Kidney glomerular epithelial cell (primary cell): Measurements from ENCODE around the gene TTLL7.

Experiments
- DNase-seq: peaks from one replicate; lab custom pipeline; 2025; lab: John Stamatoyannopoulos, UW

TTLL7 gene

GRCh38 chr1:83998498-83999315 is at the start of gene TTLL7:
TSS of gene TTLL7 (minus strand) at chr1:83999132. CDS start at chr1:83952211, 46,921 bp downstream.
- DNase-seq: peak; percentile 64

DNA sequence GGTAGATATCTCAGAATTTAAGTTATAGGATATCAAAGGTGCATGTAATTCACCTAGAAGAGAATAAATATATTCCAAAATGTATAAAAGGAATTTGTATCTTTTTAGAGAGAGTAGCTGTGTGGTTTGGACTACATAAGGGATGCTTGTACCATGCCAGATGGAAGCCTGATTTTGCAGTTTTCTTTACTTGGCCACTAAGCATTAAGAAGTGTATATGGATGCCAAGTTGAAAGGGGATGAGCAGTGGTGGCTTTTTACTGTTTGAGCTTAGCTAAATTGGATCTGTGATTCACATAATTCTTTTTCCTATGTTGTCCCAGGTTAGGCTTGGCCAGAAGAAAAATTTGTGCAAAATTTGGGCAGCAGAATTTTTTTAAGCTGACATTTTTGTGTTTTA is 43.5 kb upstream of the TTLL7 start:
- no peak for DNase-seq

GRCh38 chr1:84037758-84038611 is 39.1 kb upstream of the TTLL7 start:
- no peak for DNase-seq

- DNase-seq: no peak
Measured at GRCh38 chr1:84031802-84032327, 32.9 kb upstream of the TTLL7 start.

DNA sequence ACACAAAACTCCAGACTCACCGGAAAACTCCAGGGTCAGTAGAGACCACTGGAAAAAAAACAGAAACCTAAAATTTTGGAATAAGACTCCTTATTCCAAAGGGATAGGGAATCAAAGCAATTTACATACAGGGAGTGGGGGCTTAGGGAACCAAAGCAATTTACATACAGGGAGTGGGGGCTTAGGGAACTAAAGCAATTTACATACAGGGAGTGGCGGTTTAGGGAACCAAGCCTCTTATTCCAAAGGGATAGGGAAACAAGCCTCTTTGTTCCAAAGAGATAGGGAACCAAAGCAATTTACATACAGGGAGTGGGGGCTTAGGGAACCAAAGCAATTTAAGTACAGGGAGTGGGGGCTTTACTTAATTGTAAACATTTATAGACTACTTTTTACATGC is 28.4 kb upstream of the TTLL7 start:
- DNase-seq: no peak

DNA sequence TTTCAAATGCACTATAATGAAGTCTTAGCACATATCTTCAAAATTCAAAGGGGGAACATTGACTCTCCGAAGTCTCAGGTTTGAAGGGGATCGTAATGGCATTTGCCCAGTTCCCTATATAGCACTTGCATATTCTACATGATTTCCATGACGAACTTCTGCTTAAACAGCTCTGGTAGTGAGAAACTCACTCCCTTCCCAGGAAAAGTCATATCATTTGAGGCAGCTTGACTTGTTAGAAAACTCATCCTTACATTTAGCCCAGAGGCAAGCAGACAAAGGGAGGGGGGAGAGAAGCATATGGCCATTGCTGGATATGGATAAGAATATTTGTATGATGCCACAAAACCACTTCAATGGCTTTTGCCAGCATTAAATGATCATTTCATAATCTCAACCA is 27.0 kb upstream of the TTLL7 start:
- DNase-seq: no peak

DNA sequence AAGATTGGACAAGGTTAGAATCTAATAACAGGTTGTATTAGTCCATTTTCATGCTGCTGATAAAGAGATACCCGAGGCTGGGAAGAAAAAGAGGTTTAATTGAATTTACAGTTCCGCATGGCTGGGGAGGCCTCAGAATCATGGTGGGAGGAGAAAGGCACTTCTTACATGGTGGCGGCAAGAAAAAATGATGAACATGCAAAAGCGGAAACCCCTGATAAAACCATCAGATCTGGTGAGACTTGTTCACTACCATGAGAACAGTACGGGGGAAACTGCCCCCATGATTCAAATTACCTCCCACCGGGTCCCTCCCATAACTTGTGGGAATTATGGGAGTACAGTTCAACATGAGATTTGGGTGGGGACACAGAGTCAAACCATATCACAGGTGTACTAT is 22.9 kb upstream of the TTLL7 start:
- no peak for DNase-seq

DNA sequence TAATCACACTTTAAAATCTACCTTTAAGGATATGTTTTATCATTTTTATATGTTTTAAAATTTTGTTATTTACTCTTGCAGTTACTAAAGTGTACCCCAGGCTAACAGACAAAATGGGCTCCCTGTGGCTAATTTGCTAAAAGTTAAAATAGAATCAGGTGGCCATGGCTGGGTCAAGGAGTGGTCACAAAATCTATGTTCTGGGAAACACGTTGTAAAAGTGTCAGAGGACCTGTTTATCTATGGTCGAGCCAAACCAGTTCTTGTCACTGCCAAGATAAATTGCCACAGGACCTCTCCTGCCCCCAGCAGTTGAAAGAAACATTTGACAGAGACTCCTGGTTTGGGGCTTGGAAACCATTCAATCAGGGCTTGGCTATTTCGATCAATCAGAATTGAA is 21.2 kb upstream of the TTLL7 start:
- DNase-seq: no peak

GRCh38 chr1:84019217-84019616 is 20.3 kb upstream of the TTLL7 start:
- no peak for DNase-seq

- no peak for DNase-seq
Measured at GRCh38 chr1:84013708-84014107, 14.8 kb upstream of the TTLL7 start.

DNA sequence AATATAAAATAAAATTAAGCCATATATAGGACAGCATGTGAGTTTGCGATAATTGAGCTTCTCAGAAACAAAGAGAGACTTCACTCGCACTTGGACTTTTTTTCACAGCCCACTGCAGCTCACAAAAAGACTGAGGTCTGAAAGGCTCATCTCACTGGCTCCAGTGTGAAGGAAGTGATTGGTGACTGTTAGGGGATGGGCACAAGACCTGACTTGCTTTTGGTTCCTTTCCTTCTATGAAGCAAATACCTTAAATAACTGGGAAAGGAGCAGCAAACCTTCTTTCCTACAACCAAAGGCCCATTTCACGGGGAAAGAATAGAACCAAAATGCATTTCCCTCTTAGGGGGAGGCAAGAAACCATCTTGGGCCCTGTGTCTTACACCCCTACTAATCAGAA is 13.1 kb upstream of the TTLL7 start:
- no peak for DNase-seq

DNA sequence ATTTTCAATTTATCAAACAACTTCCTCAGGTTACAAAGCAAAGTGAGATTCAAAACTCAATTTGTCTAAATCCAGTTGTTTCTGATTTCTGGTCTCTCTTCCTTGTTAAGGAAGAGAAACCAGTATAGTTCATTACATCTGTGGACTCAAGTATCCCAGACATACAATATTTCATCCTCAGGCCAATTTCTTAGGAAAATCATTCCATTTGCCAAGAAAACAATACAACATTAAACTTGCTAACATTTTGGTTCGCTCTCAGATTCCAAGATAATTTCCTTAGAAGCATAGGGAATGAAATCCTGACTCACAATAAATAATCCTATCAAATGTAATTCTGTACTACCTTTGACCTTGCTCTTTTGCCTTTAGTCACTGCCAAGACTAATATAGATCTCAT is 11.2 kb upstream of the TTLL7 start:
- DNase-seq: no peak

GRCh38 chr1:84008631-84009030 is 9.7 kb upstream of the TTLL7 start:
- no peak for DNase-seq

- no peak for DNase-seq
Measured at GRCh38 chr1:84006591-84006990, 7.7 kb upstream of the TTLL7 start.

- no peak for DNase-seq
Measured at GRCh38 chr1:84001501-84001900, 2.6 kb upstream of the TTLL7 start.

DNA sequence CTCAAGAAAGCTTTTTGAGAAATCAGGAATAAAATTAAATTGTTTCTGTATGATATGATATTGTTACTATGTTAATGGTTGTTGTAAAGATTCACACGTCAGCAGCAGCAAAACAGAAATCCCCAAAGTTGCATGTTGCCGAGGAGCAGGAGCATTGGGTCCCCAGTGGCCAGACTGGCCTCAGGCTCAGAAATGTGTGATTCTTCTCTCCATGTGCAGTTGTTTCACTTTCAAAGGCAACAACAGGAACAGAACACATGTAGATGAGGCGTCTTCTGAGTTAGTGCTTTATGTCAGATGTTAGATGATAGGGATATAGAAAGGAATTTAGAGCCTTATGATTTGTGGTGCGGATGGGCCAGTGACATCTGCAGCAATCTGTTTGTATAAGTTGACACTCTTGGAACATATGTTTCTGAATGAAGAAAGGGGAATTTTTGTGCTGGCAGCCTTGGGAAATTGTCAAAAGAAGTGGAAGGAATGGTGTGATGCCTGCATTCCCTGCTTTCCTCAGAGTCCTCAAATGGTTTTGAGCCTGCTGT is 2.1 kb upstream of the TTLL7 start:
- DNase-seq: no peak

DNA sequence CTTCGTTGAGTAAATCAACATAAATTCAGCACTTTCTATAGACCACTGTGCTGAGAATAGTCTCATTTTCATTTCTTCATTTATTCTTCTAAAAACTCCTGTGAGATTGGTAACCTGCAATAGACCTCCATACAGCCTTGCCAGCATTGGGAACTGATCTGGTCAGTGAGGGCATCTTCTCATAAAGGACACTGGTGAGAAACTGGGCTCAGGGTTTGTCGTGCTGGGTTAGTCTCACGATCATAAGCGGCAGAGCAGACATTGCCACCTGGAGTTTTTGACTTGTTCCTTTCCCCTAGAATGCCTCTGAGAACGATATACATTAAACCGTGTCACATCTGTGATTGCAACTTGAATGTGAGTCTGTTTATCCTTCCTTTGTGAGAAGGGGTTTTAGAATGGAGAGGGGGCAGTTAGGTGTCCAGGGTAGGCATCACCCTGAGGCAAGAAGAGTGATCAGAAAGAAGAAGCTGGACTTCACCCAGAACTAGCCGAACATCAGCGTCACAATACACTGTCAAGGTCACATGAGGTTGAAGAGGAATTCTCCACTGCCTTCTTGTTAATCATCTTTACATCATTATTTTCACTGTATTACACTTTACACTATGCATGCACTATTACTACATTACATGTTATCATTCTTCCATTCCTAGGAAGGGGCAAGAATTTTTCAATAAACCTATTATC is 1.4 kb upstream of the TTLL7 start:
- DNase-seq: no peak

GRCh38 chr1:83999316-83999819 is 436 bp upstream of the TTLL7 start:
- DNase-seq: peak; percentile 64

DNA sequence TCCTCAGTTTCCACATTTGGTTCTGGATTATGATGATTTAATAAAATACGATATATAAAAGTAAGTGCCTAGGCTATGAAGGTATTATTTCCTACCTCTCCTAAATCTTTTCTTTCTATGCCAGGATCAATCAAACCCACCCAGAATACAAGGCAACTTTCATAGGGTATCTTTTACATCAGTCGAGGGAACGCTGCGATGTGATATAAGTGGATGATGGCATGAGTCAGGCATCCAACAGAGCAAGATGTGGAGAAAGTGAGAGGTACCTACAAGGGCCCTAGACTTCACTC is 781 bp downstream of the TTLL7 start:
- no peak for DNase-seq

DNA sequence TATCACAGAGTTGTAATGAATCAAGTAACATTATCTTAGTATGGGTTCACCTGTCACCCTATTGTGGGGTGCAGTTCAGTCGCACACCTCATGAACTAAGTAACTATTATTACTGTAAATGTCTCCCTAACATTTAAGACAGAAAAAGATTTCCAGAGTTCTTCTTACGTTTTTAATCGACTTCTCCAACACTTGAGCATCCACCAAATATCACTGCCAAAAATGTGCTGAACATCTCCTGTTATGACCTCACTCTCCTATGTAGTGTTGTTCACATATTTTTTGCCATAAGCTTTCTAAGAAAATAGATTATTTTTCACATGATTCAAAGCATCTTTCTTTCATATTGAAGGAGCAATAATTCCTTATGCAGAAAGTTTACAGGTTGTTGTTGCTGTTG is 1.3 kb downstream of the TTLL7 start:
- DNase-seq: peak; percentile 14

GRCh38 chr1:83996621-83997020 is 2.3 kb downstream of the TTLL7 start:
- peak; percentile 66 for DNase-seq

DNA sequence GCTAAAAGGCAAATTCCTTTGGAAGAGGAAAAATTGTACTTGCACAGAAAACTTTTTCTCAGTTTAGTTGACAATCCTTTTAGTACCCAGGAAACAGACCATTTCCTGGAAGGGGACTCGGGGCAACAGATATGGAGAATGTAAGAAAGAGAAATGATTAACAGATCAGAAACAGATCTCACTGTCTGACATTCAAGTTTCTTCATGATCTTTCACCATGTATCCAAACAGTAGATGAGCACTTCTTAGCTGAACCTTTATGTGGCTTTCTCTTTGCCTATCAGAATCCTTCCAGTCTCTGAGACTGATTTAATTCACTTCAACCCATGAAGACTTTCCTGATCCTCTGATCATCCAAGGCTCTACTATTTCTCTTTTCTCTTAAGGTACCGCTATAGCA is 2.7 kb downstream of the TTLL7 start:
- DNase-seq: no peak
